ENCODE measurements around the gene DHRS7C. TPM values are rescaled to one million over a fixed set of nuclear protein-coding genes. Genes with fewer than 3 reads are reported as not detected.

DHRS7C gene
- total and polyA plus RNA-seq, 12 donors: 0.51 to 180 (median 15.7) TPM

DNA sequence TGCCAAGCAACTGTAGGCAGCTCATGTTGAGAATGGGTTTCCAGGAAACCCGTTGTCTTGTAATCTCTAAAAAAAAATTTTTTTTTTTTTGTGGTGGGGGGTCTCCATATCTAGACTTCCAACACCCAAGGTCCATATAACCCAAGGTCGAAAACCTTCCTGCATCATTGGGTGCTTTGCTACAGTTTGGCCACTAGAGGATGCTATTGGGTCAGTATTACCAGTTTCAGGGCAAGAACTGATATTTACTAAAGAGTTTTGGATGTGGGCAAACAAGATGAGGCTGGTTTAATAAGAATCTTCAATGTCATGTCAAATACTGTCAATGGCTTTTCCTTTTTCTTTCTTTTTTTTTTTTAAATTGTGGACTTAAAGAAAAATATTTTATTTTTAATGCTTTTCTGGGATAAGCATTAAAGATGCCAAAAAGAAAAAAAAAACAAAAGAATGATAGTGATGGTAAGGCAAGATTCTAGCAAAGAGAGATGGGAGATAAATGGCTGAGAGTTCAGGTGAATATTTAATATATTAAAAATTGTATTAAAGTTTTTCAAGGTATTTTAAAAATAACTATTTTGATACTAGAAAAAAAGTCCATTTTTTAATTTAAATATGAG lies 62.2 kb downstream of the DHRS7C start:
- intact Hi-C loops (cut with DNase I): loop anchor here in 8 of 10 donors (1.0 to 10.0 kb wide), 5 partner anchors 38 to 166 kb away; no protein-coding TSS in a partner anchor
- WGBS, 2 donors: 1 to 3% methylated on average over 2 of the region's 2 CpGs
- DNase-seq (no peak), ATAC-seq (peak in 7 of 8 donors; percentile 25 to 62 (median 56))
- TF ChIP-seq, protein P1, sequence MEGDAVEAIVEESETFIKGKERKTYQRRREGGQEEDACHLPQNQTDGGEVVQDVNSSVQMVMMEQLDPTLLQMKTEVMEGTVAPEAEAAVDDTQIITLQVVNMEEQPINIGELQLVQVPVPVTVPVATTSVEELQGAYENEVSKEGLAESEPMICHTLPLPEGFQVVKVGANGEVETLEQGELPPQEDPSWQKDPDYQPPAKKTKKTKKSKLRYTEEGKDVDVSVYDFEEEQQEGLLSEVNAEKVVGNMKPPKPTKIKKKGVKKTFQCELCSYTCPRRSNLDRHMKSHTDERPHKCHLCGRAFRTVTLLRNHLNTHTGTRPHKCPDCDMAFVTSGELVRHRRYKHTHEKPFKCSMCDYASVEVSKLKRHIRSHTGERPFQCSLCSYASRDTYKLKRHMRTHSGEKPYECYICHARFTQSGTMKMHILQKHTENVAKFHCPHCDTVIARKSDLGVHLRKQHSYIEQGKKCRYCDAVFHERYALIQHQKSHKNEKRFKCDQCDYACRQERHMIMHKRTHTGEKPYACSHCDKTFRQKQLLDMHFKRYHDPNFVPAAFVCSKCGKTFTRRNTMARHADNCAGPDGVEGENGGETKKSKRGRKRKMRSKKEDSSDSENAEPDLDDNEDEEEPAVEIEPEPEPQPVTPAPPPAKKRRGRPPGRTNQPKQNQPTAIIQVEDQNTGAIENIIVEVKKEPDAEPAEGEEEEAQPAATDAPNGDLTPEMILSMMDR (IDR thresholded peaks at IDR 0.05): peak; percentile 81 to 97 (median 93)
- Histone ChIP-seq H3K4me3 (no peak overlapping the region), H3K27me3 (peaks cover 0 to 41% (median 25%) of the 10 kb centered on the region in 7 donors), H3K27ac (no peak overlapping the region), H3K9me3 (no peaks in the 10 kb centered on the region), H3K4me1 (no peaks in the 10 kb centered on the region), H3K36me3 (no peaks in the 10 kb centered on the region)

DNA sequence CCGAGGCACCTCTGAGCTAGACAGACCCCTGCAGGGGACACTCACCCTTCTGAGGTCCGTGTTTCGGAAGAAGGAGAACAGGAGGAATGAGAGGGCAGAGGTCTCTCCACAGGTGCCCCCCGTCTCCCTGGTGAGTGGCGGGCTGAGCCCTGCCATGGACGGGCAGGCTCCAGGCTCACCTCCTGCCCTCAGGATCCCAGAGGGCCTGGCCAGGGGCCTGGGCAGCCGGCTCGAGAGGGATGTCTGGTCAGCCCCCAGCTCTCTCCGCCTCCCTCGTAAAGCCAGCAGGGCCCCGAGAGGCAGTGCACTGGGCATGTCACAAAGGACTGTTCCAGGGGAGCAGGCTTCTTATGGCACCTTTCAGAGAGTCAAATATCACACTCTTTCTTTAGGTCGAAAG lies 62.8 kb downstream of the DHRS7C start:
- no peaks in the 10 kb centered on the region for H3K36me3 ChIP-seq
- no peaks in the 10 kb centered on the region for H3K4me1 ChIP-seq
- peak in 3 of 8 donors; percentile 9 to 47 (median 30) for ATAC-seq
- H3K27ac ChIP-seq: no peak overlapping the region
- DNase-seq: no peak
- TF ChIP-seq, protein P1 (IDR thresholded peaks at IDR 0.05): no peak
- intact Hi-C loops (cut with DNase I): loop anchor here in 8 of 10 donors (5.0 to 10.0 kb wide), 4 partner anchors 39 to 166 kb away; no protein-coding TSS in a partner anchor
- WGBS, 2 donors: 73 to 75% methylated on average over 12 of the region's 12 CpGs
- H3K4me3 ChIP-seq: no peak overlapping the region
- no peaks in the 10 kb centered on the region for H3K9me3 ChIP-seq
- H3K27me3 ChIP-seq: peaks cover 0 to 41% (median 25%) of the 10 kb centered on the region in 7 donors

DNA sequence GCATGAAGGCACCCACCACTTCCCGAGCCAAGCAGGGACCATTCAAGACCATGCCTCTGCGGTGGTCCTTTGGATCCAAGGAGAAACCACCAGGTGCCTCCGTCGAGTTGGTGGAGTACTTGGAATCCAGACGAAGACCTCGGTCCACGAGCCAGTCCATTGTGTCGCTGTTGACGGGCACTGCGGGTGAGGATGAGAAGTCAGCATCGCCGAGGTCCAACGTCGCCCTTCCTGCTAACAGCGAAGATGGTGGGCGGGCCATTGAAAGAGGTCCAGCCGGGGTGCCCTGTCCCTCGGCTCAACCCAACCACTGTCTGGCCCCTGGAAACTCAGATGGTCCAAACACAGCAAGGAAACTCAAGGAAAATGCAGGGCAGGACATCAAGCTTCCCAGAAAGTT lies 63.4 kb downstream of the DHRS7C start:
- TF ChIP-seq, protein P1 (IDR thresholded peaks at IDR 0.05): no peak
- WGBS, 2 donors: 91 to 94% methylated on average over 18 of the region's 18 CpGs
- Histone ChIP-seq H3K4me3 (no peak overlapping the region), H3K36me3 (no peaks in the 10 kb centered on the region), H3K9me3 (no peaks in the 10 kb centered on the region), H3K27me3 (peaks cover 0 to 41% (median 25%) of the 10 kb centered on the region in 7 donors), H3K4me1 (no peaks in the 10 kb centered on the region), H3K27ac (no peak overlapping the region)
- intact Hi-C loops (cut with DNase I): loop anchor here in 8 of 10 donors (5.0 to 10.0 kb wide), 4 partner anchors 39 to 167 kb away; no protein-coding TSS in a partner anchor
- DNase-seq (no peak), ATAC-seq (no peak)

DNA sequence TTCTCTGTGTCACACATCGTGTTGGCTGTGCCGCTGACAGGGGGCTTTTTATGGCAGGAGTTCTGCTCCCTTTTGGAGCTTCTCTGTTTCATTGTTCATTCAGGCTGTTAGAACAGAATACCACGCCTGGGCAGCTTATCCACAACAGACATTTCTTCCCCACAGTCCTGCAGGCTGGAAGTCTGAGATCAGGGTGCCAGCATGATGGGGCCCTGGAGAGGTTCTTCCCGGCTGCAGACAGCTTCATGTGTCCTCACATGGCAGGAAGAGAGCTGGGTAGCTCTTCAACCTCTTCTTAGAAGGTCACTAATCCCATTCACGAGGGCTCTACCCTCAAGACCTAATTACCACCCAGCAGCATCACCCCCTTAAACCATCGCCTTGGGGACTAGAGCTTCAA lies 65.1 kb downstream of the DHRS7C start:
- ATAC-seq (no peak), DNase-seq (no peak)
- intact Hi-C loops (cut with DNase I): loop anchor here in 8 of 10 donors (5.0 to 10.0 kb wide), 4 partner anchors 41 to 169 kb away; no protein-coding TSS in a partner anchor
- TF ChIP-seq, protein P1 (IDR thresholded peaks at IDR 0.05): no peak
- Histone ChIP-seq H3K4me3 (no peak overlapping the region), H3K4me1 (no peaks in the 10 kb centered on the region), H3K9me3 (no peaks in the 10 kb centered on the region), H3K27me3 (peaks cover 0 to 41% (median 25%) of the 10 kb centered on the region in 7 donors), H3K36me3 (no peaks in the 10 kb centered on the region), H3K27ac (no peak overlapping the region)
- 56 to 58% methylated on average over 6 of the region's 6 CpGs for WGBS, 2 donors
